Measurements from ENCODE around the gene MRPS7.

- TF ChIP-seq, protein P1, sequence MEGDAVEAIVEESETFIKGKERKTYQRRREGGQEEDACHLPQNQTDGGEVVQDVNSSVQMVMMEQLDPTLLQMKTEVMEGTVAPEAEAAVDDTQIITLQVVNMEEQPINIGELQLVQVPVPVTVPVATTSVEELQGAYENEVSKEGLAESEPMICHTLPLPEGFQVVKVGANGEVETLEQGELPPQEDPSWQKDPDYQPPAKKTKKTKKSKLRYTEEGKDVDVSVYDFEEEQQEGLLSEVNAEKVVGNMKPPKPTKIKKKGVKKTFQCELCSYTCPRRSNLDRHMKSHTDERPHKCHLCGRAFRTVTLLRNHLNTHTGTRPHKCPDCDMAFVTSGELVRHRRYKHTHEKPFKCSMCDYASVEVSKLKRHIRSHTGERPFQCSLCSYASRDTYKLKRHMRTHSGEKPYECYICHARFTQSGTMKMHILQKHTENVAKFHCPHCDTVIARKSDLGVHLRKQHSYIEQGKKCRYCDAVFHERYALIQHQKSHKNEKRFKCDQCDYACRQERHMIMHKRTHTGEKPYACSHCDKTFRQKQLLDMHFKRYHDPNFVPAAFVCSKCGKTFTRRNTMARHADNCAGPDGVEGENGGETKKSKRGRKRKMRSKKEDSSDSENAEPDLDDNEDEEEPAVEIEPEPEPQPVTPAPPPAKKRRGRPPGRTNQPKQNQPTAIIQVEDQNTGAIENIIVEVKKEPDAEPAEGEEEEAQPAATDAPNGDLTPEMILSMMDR (IDR thresholded peaks at IDR 0.05): no peak
- TF ChIP-seq EZH2 (IDR thresholded peaks at IDR 0.05): no peak
Measured at GRCh38 chr17:75245011-75245410, 16.7 kb upstream of the MRPS7 start.

Measured in neural progenitor cell (in vitro differentiated cells).